ENCODE measurements around the gene ISM2.
"Not testable (repeated sequence)": the region's sequence is repeated elsewhere in the genome, so short reads cannot be mapped to it uniquely, and the experiment has no call there.

The ISM2 gene

DNA sequence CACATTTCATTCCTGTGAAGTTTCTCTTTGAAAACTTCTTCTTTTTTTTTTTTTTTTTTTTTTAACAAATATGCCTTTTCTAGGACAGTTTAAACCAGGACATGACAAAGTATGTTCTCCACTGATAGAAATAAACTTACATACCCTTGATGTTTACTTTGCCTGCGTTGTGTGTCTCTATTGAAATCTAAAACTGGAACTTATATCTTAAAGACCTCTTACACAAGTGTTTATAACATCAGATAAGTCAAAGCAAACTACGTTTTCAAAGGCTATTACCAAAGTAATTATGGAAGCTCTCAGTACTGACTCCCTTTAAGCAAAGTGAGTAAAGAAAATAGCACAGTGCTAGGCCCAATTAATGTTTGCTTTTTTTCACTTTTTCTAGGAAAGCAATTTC, 30.6 kb upstream of the ISM2 start:
- Histone ChIP-seq H3K4me3 (ENCODE audit: low read depth in 1 of 2, low read length in 2 of 2) (no peak overlapping the region), H3K4me1 (ENCODE audit: insufficient read depth, low read length) (no peaks in the 10 kb centered on the region), H3K79me2 (ENCODE audit: insufficient read depth, low read length) (no peaks in the 10 kb centered on the region), H3K36me3 (ENCODE audit: insufficient read depth, low read length) (no peaks in the 10 kb centered on the region), H3K27ac (ENCODE audit: low read length) (no peak overlapping the region), H4K20me1 (ENCODE audit: insufficient read depth, low read length) (no peaks in the 10 kb centered on the region), H3K9ac (ENCODE audit: low read depth, low read length) (no peak overlapping the region), H3K27me3 (ENCODE audit: insufficient read depth, low read length, poor library complexity) (no peaks in the 10 kb centered on the region), H3K9me3 (ENCODE audit: insufficient read depth, low read length, severe bottlenecking) (no peaks in the 10 kb centered on the region), H2AFZ (ENCODE audit: low read depth, low read length) (no peak overlapping the region), H3K4me2 (ENCODE audit: insufficient read depth, low read length) (no peak overlapping the region)
- TF ChIP-seq, protein P1, sequence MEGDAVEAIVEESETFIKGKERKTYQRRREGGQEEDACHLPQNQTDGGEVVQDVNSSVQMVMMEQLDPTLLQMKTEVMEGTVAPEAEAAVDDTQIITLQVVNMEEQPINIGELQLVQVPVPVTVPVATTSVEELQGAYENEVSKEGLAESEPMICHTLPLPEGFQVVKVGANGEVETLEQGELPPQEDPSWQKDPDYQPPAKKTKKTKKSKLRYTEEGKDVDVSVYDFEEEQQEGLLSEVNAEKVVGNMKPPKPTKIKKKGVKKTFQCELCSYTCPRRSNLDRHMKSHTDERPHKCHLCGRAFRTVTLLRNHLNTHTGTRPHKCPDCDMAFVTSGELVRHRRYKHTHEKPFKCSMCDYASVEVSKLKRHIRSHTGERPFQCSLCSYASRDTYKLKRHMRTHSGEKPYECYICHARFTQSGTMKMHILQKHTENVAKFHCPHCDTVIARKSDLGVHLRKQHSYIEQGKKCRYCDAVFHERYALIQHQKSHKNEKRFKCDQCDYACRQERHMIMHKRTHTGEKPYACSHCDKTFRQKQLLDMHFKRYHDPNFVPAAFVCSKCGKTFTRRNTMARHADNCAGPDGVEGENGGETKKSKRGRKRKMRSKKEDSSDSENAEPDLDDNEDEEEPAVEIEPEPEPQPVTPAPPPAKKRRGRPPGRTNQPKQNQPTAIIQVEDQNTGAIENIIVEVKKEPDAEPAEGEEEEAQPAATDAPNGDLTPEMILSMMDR (IDR thresholded peaks at IDR 0.05; ENCODE audit: borderline replicate concordance, extremely low read depth, low read length, poor library complexity, severe bottlenecking) = no peak
- no peak for TF ChIP-seq EZH2 (IDR thresholded peaks at IDR 0.05; ENCODE audit: borderline replicate concordance, low read depth, low read length, severe bottlenecking)
- ATAC-seq (ENCODE audit: insufficient read depth, low read depth) (no peak), DNase-seq (no peak)

DNA sequence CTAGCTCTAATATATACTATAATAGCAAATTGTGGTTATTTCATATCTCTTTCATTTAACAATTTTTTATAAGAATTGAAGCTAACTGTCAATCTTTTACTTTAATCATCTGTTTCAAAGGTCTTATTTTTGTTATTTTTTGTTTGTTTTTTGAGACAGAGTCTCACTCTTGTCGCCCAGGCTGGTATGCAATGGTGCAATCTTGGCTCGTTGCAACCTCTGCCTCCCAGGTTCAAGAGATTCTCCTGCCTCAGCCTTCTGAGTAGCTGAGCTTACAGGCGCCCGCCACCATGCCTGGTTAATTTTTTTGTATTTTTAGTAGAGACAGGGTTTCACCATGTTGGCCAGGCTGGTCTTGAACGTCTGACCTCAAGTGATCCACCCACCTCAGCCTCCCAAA, 30.1 kb upstream of the ISM2 start:
- ATAC-seq (ENCODE audit: insufficient read depth, low read depth); H3K27me3 ChIP-seq (ENCODE audit: insufficient read depth, low read length, poor library complexity); H3K4me3 ChIP-seq (ENCODE audit: low read depth in 1 of 2, low read length in 2 of 2); H2AFZ ChIP-seq (ENCODE audit: low read depth, low read length); H3K9me3 ChIP-seq (ENCODE audit: insufficient read depth, low read length, severe bottlenecking); H4K20me1 ChIP-seq (ENCODE audit: insufficient read depth, low read length); H3K79me2 ChIP-seq (ENCODE audit: insufficient read depth, low read length); H3K4me1 ChIP-seq (ENCODE audit: insufficient read depth, low read length); DNase-seq; H3K36me3 ChIP-seq (ENCODE audit: insufficient read depth, low read length); H3K9ac ChIP-seq (ENCODE audit: low read depth, low read length); H3K27ac ChIP-seq (ENCODE audit: low read length); H3K4me2 ChIP-seq (ENCODE audit: insufficient read depth, low read length): not testable (repeated sequence)

DNA sequence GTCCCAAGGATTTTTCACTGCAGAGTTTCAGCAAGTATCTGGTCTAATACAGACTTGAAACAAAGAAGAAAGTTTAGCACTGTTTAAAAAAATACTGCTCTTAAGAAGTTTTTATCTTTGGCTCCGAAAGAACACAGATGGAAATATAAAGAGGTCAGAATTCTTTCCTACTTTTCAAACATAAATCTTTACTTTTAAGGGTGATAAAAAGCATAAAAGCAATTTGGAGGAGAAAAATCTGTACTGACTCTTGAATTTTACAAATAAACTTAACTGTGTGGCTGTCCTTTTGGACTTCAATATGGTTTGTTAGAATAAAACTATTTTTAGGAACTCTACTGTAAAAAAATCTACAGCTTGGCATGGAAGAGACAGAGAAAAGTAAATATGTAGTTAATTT, 27.6 kb upstream of the ISM2 start:
- ATAC-seq (ENCODE audit: insufficient read depth, low read depth) = no peak
- Histone ChIP-seq H3K27me3 (ENCODE audit: insufficient read depth, low read length, poor library complexity) (no peaks in the 10 kb centered on the region), H3K9ac (ENCODE audit: low read depth, low read length) (no peak overlapping the region), H3K79me2 (ENCODE audit: insufficient read depth, low read length) (no peaks in the 10 kb centered on the region), H2AFZ (ENCODE audit: low read depth, low read length) (no peak overlapping the region), H3K27ac (ENCODE audit: low read length) (no peak overlapping the region), H3K9me3 (ENCODE audit: insufficient read depth, low read length, severe bottlenecking) (no peaks in the 10 kb centered on the region), H4K20me1 (ENCODE audit: insufficient read depth, low read length) (no peaks in the 10 kb centered on the region), H3K36me3 (ENCODE audit: insufficient read depth, low read length) (peaks cover 2% of the 10 kb centered on the region; the same call in 1 of the 2 replicates), H3K4me1 (ENCODE audit: insufficient read depth, low read length) (no peaks in the 10 kb centered on the region), H3K4me3 (ENCODE audit: low read depth in 1 of 2, low read length in 2 of 2) (no peak overlapping the region), H3K4me2 (ENCODE audit: insufficient read depth, low read length) (no peak overlapping the region)
- no peak for TF ChIP-seq EZH2 (IDR thresholded peaks at IDR 0.05; ENCODE audit: borderline replicate concordance, low read depth, low read length, severe bottlenecking)
- TF ChIP-seq, protein P1 (IDR thresholded peaks at IDR 0.05; ENCODE audit: borderline replicate concordance, extremely low read depth, low read length, poor library complexity, severe bottlenecking) = no peak
- no peak for DNase-seq

DNA sequence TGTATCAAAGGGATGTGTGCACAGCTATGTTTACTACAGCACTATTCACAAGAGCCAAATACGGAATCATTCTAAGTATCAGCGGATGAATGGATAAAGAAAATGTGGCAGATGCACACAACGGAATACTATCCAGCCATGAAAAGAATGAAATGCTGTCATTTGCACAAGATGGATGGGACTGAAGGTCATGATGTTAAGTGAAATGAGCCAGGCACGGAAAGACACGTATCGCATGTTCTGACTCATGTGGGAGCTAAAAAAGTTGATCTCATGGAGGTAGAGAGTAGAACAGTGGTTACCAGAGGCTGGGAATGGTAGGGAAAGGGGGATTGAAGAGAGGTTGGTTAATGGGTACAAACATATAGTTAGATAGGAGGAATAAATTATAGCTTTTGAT, 25.9 kb upstream of the ISM2 start:
- ATAC-seq (ENCODE audit: insufficient read depth, low read depth) (no peak), DNase-seq (no peak)
- no peaks in the 10 kb centered on the region for H4K20me1 ChIP-seq (ENCODE audit: insufficient read depth, low read length)
- no peak overlapping the region for H3K27ac ChIP-seq (ENCODE audit: low read length)
- H3K36me3 ChIP-seq (ENCODE audit: insufficient read depth, low read length) = peaks cover 18% of the 10 kb centered on the region
- no peak overlapping the region for H3K4me2 ChIP-seq (ENCODE audit: insufficient read depth, low read length)
- H3K79me2 ChIP-seq (ENCODE audit: insufficient read depth, low read length) = no peaks in the 10 kb centered on the region
- no peak overlapping the region for H3K9ac ChIP-seq (ENCODE audit: low read depth, low read length)
- H3K9me3 ChIP-seq (ENCODE audit: insufficient read depth, low read length, severe bottlenecking) = no peaks in the 10 kb centered on the region
- H3K27me3 ChIP-seq (ENCODE audit: insufficient read depth, low read length, poor library complexity) = no peaks in the 10 kb centered on the region
- H2AFZ ChIP-seq (ENCODE audit: low read depth, low read length) = no peak overlapping the region
- no peak overlapping the region for H3K4me3 ChIP-seq (ENCODE audit: low read depth in 1 of 2, low read length in 2 of 2)
- H3K4me1 ChIP-seq (ENCODE audit: insufficient read depth, low read length) = no peaks in the 10 kb centered on the region
- TF ChIP-seq, protein P1 (IDR thresholded peaks at IDR 0.05; ENCODE audit: borderline replicate concordance, extremely low read depth, low read length, poor library complexity, severe bottlenecking) = no peak
- no peak for TF ChIP-seq EZH2 (IDR thresholded peaks at IDR 0.05; ENCODE audit: borderline replicate concordance, low read depth, low read length, severe bottlenecking)

All from DND-41 (cell line).